Activated CD4-positive, alpha-beta T cell treated with anti-CD3 and anti-CD28 coated beads for 36 hours (primary cell): Measurements from ENCODE around the gene CD300LF. TPM values are rescaled to one million over a fixed set of nuclear protein-coding genes. Genes with fewer than 3 reads are reported as not detected.

Experiments used
- ATAC-seq: fragments of 200-7000 bp; cut with Tn5 transposase; one replicate; pipeline ENCODE4 v1.10.0; 2021; ENCODE audit warnings: mild to moderate bottlenecking, moderate library complexity
- CTCF ChIA-PET: fragments of 350-600 bp; sonication (Branson Sonifier 250); formaldehyde crosslinking; loops from one replicate; lab custom pipeline; 2021; ENCODE audit warnings: antibody characterized with exemption; lab: Charles Lee
- POLR2A ChIA-PET: fragments of 350-600 bp; sonication (Branson Sonifier 250); formaldehyde crosslinking; loops from one replicate; lab custom pipeline; 2021; ENCODE audit warnings: antibody characterized with exemption, inconsistent platforms; lab: Charles Lee
- DNase-seq: peaks from one replicate; pipeline ENCODE4 v3.0.0-alpha.2; 2020
- H3K27ac Mint-ChIP-seq: one replicate; pipeline ENCODE4 v1.8.0; 2021; ENCODE audit warnings: mixed read lengths
- H3K27me3 Mint-ChIP-seq: one replicate; pipeline ENCODE4 v1.8.0; 2021; ENCODE audit warnings: mixed read lengths
- H3K36me3 Mint-ChIP-seq: one replicate; pipeline ENCODE4 v1.8.0; 2021; ENCODE audit warnings: low read depth, mixed read lengths
- H3K4me1 Mint-ChIP-seq: one replicate; pipeline ENCODE4 v1.8.0; 2021; ENCODE audit warnings: mixed read lengths
- H3K4me3 Mint-ChIP-seq: one replicate; pipeline ENCODE4 v1.8.0; 2021; ENCODE audit warnings: mild to moderate bottlenecking, moderate library complexity, mixed read lengths
- H3K9me3 Mint-ChIP-seq: one replicate; pipeline ENCODE4 v1.8.0; 2021; ENCODE audit warnings: low read depth, mixed read lengths
- intact Hi-C, 2 experiments: fragments of 100-400 bp; cut with DNase I in 1 of 2; cut with micrococcal nuclease in 1 of 2; formaldehyde crosslinking; loops; one replicate each; pipeline versions ENCODE4 v1.14.2 to v1.15.1; 2022 to 2024; cut with DNase I, micrococcal nuclease
- total RNA-seq, 2 experiments: library from RNA; stranded (reverse); gene quantifications; one replicate each; pipeline ENCODE4 v1.2.3, GENCODE V29; 2021

The CD300LF gene
- total RNA-seq, 2 experiments from 2014 or later, result not detected

- H3K36me3 Mint-ChIP-seq, result peaks cover 20% of the 10 kb centered on the region
- intact Hi-C loops, result loop anchor here in 1 of 2 experiments (5.0 kb wide), 1 partner anchor 435 kb away; the partner anchor contains the start of gene SUMO2
Observed at GRCh38 chr17:74746922-74747321, 34.2 kb upstream of the CD300LF start.

GRCh38 chr17:74746376-74746775, 33.7 kb upstream of the CD300LF start:
- no peaks in the 10 kb centered on the region for H3K27me3 Mint-ChIP-seq
- H3K9me3 Mint-ChIP-seq, result no peaks in the 10 kb centered on the region
- H3K4me3 Mint-ChIP-seq, result no peak overlapping the region
- ATAC-seq, result no peak
- ChIA-PET POLR2A (interaction anchor here (1.4 kb wide), 1 partner anchor 127 kb away, joined by 7 read pairs; the partner anchor contains the start of gene FDXR), CTCF (interaction anchor here (0.7 to 6.7 kb wide), 9 partner anchors 9 to 214 kb away, joined by 3 to 93 read pairs (median 31); partner anchors contain the start of genes NAT9 and RAB37)
- H3K4me1 Mint-ChIP-seq, result peaks cover 57% of the 10 kb centered on the region
- H3K36me3 Mint-ChIP-seq, result peaks cover 18% of the 10 kb centered on the region
- DNase-seq, result no peak
- intact Hi-C loops, result loop anchor here in 1 of 2 experiments (5.0 kb wide), 1 partner anchor 436 kb away; the partner anchor contains the start of gene SUMO2
- peak overlapping the region; percentile 51 for H3K27ac Mint-ChIP-seq

More at GRCh38 chr17:74746922-74747321, 34.2 kb upstream of the CD300LF start:
- CTCF ChIA-PET, result interaction anchor here (0.8 to 6.7 kb wide), 9 partner anchors 10 to 119 kb away, joined by 3 to 93 read pairs (median 31); partner anchors contain the start of genes NAT9 and RAB37
- peaks cover 56% of the 10 kb centered on the region for H3K4me1 Mint-ChIP-seq
- no peak for ATAC-seq
- peak overlapping the region; percentile 66 for H3K4me3 Mint-ChIP-seq
- peak overlapping the region; percentile 51 for H3K27ac Mint-ChIP-seq
- POLR2A ChIA-PET, result interaction anchor here (0.6 to 0.7 kb wide), 2 partner anchors 9 to 455 kb away, joined by 3 read pairs; no protein-coding TSS in a partner anchor
- DNase-seq, result no peak
- H3K27me3 Mint-ChIP-seq, result no peaks in the 10 kb centered on the region
- no peaks in the 10 kb centered on the region for H3K9me3 Mint-ChIP-seq

GRCh38 chr17:74745548-74746177, 32.9 kb upstream of the CD300LF start:
- H3K9me3 Mint-ChIP-seq, result no peaks in the 10 kb centered on the region
- H3K4me1 Mint-ChIP-seq, result peaks cover 56% of the 10 kb centered on the region
- CTCF ChIA-PET, result interaction anchor here (0.5 to 6.7 kb wide), 22 partner anchors 9 to 381 kb away, joined by 3 to 93 read pairs (median 4); partner anchors contain the start of genes FDXR, NAT9 and RAB37
- intact Hi-C loops, result loop anchor here (2.0 to 5.0 kb wide), 5 partner anchors 13 to 437 kb away; partner anchors contain the start of gene SUMO2 (in 1 of the 2)
- no peak overlapping the region for H3K27ac Mint-ChIP-seq
- no peak overlapping the region for H3K4me3 Mint-ChIP-seq
- POLR2A ChIA-PET, result interaction anchor here (0.6 to 1.4 kb wide), 2 partner anchors 43 to 128 kb away, joined by 7 read pairs; partner anchors contain the start of gene FDXR
- peaks cover 11% of the 10 kb centered on the region for H3K36me3 Mint-ChIP-seq
- H3K27me3 Mint-ChIP-seq, result no peaks in the 10 kb centered on the region
- ATAC-seq (no peak), DNase-seq (no peak)

- peak; percentile 91 for DNase-seq
- intact Hi-C loops, result loop anchor here (1.0 to 5.0 kb wide), 9 partner anchors 14 to 437 kb away; partner anchors contain the start of gene SUMO2 (in 1 of the 2)
- Mint-ChIP-seq H3K9me3 (no peaks in the 10 kb centered on the region), H3K4me1 (peaks cover 63% of the 10 kb centered on the region), H3K27me3 (no peaks in the 10 kb centered on the region), H3K27ac (peak overlapping the region; percentile 56), H3K4me3 (no peak overlapping the region), H3K36me3 (peaks cover 5% of the 10 kb centered on the region)
- ChIA-PET CTCF (interaction anchor here (0.5 to 6.7 kb wide), 24 partner anchors 8 to 546 kb away, joined by 3 to 93 read pairs (median 4); partner anchors contain the start of genes FDXR, NAT9 and RAB37), POLR2A (interaction anchor here (0.6 to 1.4 kb wide), 2 partner anchors 44 to 128 kb away, joined by 7 read pairs; partner anchors contain the start of gene FDXR)
- ATAC-seq, result peak; percentile 8
Observed at GRCh38 chr17:74744714-74745547, 32.2 kb upstream of the CD300LF start.

- POLR2A ChIA-PET, result no interaction called here
- H3K27ac Mint-ChIP-seq, result no peak overlapping the region
- peaks cover 68% of the 10 kb centered on the region for H3K4me1 Mint-ChIP-seq
- intact Hi-C loops, result loop anchor here (1.0 to 2.0 kb wide), 8 partner anchors 14 to 214 kb away; no protein-coding TSS in a partner anchor
- no peak for ATAC-seq
- CTCF ChIA-PET, result interaction anchor here (0.6 to 6.7 kb wide), 14 partner anchors 7 to 546 kb away, joined by 3 to 93 read pairs (median 8); partner anchors contain the start of genes NAT9 and RAB37
- no peak for DNase-seq
- no peak overlapping the region for H3K4me3 Mint-ChIP-seq
- H3K9me3 Mint-ChIP-seq, result no peaks in the 10 kb centered on the region
- H3K36me3 Mint-ChIP-seq, result no peaks in the 10 kb centered on the region
- no peaks in the 10 kb centered on the region for H3K27me3 Mint-ChIP-seq
Observed at GRCh38 chr17:74744349-74744713, 31.6 kb upstream of the CD300LF start.

GRCh38 chr17:74743755-74744154, 31.0 kb upstream of the CD300LF start:
- ChIA-PET POLR2A (no interaction called here), CTCF (interaction anchor here (0.6 to 6.7 kb wide), 10 partner anchors 14 to 538 kb away, joined by 3 to 93 read pairs (median 12); partner anchors contain the start of gene NAT9)
- H3K36me3 Mint-ChIP-seq, result no peaks in the 10 kb centered on the region
- ATAC-seq (no peak), DNase-seq (no peak)
- H3K9me3 Mint-ChIP-seq, result no peaks in the 10 kb centered on the region
- intact Hi-C loops, result loop anchor here (1.0 to 2.0 kb wide), 8 partner anchors 15 to 215 kb away; no protein-coding TSS in a partner anchor
- no peak overlapping the region for H3K4me3 Mint-ChIP-seq
- no peaks in the 10 kb centered on the region for H3K27me3 Mint-ChIP-seq
- H3K4me1 Mint-ChIP-seq, result peaks cover 74% of the 10 kb centered on the region
- no peak overlapping the region for H3K27ac Mint-ChIP-seq

GRCh38 chr17:74742978-74743545, 30.3 kb upstream of the CD300LF start:
- H3K27me3 Mint-ChIP-seq, result no peaks in the 10 kb centered on the region
- H3K27ac Mint-ChIP-seq, result peak overlapping the region; percentile 88
- intact Hi-C loops, result no loop called here
- ChIA-PET POLR2A (no interaction called here), CTCF (interaction anchor here (0.8 to 2.8 kb wide), 7 partner anchors 11 to 167 kb away, joined by 3 to 18 read pairs (median 8); no protein-coding TSS in a partner anchor)
- no peak overlapping the region for H3K4me3 Mint-ChIP-seq
- no peaks in the 10 kb centered on the region for H3K36me3 Mint-ChIP-seq
- H3K9me3 Mint-ChIP-seq, result no peaks in the 10 kb centered on the region
- DNase-seq (no peak), ATAC-seq (no peak)
- peaks cover 81% of the 10 kb centered on the region for H3K4me1 Mint-ChIP-seq

- CTCF ChIA-PET, result interaction anchor here (0.7 to 2.8 kb wide), 10 partner anchors 12 to 305 kb away, joined by 3 to 18 read pairs (median 6); partner anchors contain the start of gene FDXR
- H3K27me3 Mint-ChIP-seq, result no peaks in the 10 kb centered on the region
- intact Hi-C loops, result no loop called here
- POLR2A ChIA-PET, result interaction anchor here (0.7 kb wide), 1 partner anchor 189 kb away, joined by 3 read pairs; no protein-coding TSS in a partner anchor
- H3K36me3 Mint-ChIP-seq, result no peaks in the 10 kb centered on the region
- peak overlapping the region; percentile 50 for H3K4me3 Mint-ChIP-seq
- peak overlapping the region; percentile 88 for H3K27ac Mint-ChIP-seq
- ATAC-seq (peak; percentile 13), DNase-seq (peak; percentile 72)
- no peaks in the 10 kb centered on the region for H3K9me3 Mint-ChIP-seq
- peaks cover 81% of the 10 kb centered on the region for H3K4me1 Mint-ChIP-seq
Observed at GRCh38 chr17:74742153-74742515, 29.4 kb upstream of the CD300LF start.

- no peaks in the 10 kb centered on the region for H3K36me3 Mint-ChIP-seq
- H3K27ac Mint-ChIP-seq, result peak overlapping the region; percentile 88
- ChIA-PET CTCF (interaction anchor here (0.7 to 2.8 kb wide), 14 partner anchors 10 to 654 kb away, joined by 3 to 18 read pairs (median 4); partner anchors contain the start of gene FDXR), POLR2A (no interaction called here)
- no peaks in the 10 kb centered on the region for H3K27me3 Mint-ChIP-seq
- no peak for DNase-seq
- no peaks in the 10 kb centered on the region for H3K9me3 Mint-ChIP-seq
- no peak overlapping the region for H3K4me3 Mint-ChIP-seq
- H3K4me1 Mint-ChIP-seq, result peaks cover 79% of the 10 kb centered on the region
- ATAC-seq, result no peak
- intact Hi-C loops, result no loop called here
Observed at GRCh38 chr17:74740641-74741387, 28.1 kb upstream of the CD300LF start.

- Mint-ChIP-seq H3K27me3 (no peaks in the 10 kb centered on the region), H3K9me3 (no peaks in the 10 kb centered on the region), H3K4me1 (peaks cover 79% of the 10 kb centered on the region), H3K27ac (no peak overlapping the region), H3K36me3 (no peaks in the 10 kb centered on the region), H3K4me3 (no peak overlapping the region)
- ChIA-PET CTCF (interaction anchor here (0.6 to 2.8 kb wide), 2 partner anchors 19 to 776 kb away, joined by 3 to 12 read pairs; partner anchors contain the start of gene TSEN54), POLR2A (no interaction called here)
- DNase-seq (no peak), ATAC-seq (no peak)
- intact Hi-C loops, result no loop called here
Observed at GRCh38 chr17:74740173-74740572, 27.4 kb upstream of the CD300LF start.
